Measurements from ENCODE around the gene NCEH1. TPM values are rescaled to one million over a fixed set of nuclear protein-coding genes. Genes with fewer than 3 reads are reported as not detected.

Gene NCEH1
- total RNA-seq, 4 donors from 2014 or later = 2.3 to 5.8 (median 4.2) TPM

DNA sequence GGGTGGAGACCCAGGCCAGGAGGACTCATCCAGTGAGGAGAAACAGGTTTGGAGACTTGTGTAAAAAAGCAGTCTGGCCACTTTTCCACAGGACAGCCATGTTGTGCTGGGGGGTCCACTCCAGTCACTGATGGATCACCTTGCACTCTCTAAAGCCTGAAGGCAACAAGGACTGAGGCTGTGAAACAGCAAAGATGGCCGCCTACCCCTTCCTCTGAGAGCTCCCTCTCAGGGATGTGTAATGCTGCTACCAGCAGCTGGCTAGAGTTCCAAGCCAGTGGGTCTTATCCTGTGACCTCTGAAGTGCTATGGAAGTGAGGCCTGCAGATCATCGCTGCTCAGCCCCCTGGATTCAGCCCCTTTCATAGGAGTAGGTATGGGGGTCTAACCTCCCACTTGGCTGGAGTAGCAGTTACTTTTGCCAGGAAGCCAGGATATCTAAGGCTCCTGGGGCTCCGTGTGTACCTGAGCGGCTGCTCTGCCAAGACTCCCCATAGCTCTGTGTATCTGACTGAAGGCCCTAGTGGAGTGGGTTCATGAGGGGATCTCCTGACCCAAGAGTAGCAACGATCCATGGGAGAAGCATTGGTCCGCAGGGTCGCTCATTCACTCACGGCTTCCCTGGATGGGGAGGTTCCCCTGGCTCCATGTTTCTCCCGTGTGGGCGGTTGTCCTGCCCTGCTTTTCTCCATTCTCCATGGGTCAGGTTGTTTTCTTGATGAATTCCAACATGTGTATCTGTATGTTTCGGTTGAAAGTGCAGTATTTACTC lies 117.8 kb downstream of the NCEH1 start:
- Histone ChIP-seq H3K27ac (no peak overlapping the region), H3K36me3 (no peaks in the 10 kb centered on the region), H3K4me1 (peaks cover 45% of the 10 kb centered on the region), H3K27me3 (no peaks in the 10 kb centered on the region), H3K4me3 (no peak overlapping the region), H3K9me3 (no peaks in the 10 kb centered on the region)
- TF ChIP-seq POLR2A (IDR thresholded peaks at IDR 0.05) = no peak
- TF ChIP-seq, protein P1, sequence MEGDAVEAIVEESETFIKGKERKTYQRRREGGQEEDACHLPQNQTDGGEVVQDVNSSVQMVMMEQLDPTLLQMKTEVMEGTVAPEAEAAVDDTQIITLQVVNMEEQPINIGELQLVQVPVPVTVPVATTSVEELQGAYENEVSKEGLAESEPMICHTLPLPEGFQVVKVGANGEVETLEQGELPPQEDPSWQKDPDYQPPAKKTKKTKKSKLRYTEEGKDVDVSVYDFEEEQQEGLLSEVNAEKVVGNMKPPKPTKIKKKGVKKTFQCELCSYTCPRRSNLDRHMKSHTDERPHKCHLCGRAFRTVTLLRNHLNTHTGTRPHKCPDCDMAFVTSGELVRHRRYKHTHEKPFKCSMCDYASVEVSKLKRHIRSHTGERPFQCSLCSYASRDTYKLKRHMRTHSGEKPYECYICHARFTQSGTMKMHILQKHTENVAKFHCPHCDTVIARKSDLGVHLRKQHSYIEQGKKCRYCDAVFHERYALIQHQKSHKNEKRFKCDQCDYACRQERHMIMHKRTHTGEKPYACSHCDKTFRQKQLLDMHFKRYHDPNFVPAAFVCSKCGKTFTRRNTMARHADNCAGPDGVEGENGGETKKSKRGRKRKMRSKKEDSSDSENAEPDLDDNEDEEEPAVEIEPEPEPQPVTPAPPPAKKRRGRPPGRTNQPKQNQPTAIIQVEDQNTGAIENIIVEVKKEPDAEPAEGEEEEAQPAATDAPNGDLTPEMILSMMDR (IDR thresholded peaks at IDR 0.05) = no peak
- TF ChIP-seq POLR2AphosphoS5 (IDR thresholded peaks at IDR 0.05) = no peak
- TF ChIP-seq EP300 (IDR thresholded peaks at IDR 0.05) = no peak
- WGBS = 96% methylated on average over 9 of the region's 11 CpGs
- DNase-seq (ENCODE audit: low spot score in 2 of 2) = no peak

DNA sequence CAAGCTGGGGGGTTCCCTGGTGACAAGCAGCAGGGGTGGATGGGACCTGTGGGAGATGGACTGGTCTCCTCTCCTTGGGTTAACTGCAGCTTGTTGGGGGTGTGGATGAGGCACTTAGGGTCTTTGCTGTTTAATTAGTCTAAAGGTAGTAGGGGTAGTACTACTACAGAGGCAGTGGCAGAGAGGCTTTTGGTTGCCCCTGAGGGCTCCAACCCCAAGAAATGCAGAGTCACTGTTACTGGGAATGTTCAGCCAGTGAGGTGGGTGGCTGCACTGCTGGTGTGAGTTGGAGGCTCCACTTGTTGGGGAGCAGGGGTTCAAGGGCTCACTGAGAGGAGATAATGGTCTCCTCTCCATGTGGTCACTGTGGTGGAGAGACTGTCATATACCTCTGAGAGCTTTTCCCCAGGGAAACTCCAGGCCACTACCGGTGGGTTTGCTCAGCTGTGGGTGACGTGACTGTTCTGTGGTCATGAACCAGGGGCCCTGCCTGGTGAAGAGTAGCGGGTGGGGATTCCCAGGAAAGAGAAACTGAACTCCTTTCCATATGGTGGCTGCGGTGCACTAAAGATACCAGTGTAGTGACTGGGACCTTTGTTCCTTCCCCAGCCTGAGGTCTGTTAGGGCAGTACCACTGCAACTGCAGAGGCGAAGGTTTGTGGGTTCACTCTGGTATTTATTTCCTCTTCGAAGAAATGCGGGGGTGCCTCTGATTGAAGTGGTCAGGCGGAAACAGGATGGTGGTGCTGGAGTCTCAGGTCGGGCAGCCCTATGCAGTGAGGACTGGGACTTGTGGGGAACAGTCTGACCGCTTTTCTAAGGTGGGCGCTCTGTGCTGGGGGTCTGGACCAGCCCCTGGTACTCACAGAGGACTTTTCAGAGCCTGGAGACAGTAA lies 118.7 kb downstream of the NCEH1 start:
- no peaks in the 10 kb centered on the region for H3K27me3 ChIP-seq
- H3K4me3 ChIP-seq = no peak overlapping the region
- no peak for DNase-seq (ENCODE audit: low spot score in 2 of 2)
- no peak overlapping the region for H3K27ac ChIP-seq
- WGBS = 74% methylated on average over 6 of the region's 11 CpGs
- no peaks in the 10 kb centered on the region for H3K9me3 ChIP-seq
- no peaks in the 10 kb centered on the region for H3K36me3 ChIP-seq
- no peak for TF ChIP-seq POLR2A (IDR thresholded peaks at IDR 0.05)
- no peak for TF ChIP-seq POLR2AphosphoS5 (IDR thresholded peaks at IDR 0.05)
- TF ChIP-seq, protein P1 (IDR thresholded peaks at IDR 0.05) = no peak
- TF ChIP-seq EP300 (IDR thresholded peaks at IDR 0.05) = no peak
- peaks cover 45% of the 10 kb centered on the region for H3K4me1 ChIP-seq

DNA sequence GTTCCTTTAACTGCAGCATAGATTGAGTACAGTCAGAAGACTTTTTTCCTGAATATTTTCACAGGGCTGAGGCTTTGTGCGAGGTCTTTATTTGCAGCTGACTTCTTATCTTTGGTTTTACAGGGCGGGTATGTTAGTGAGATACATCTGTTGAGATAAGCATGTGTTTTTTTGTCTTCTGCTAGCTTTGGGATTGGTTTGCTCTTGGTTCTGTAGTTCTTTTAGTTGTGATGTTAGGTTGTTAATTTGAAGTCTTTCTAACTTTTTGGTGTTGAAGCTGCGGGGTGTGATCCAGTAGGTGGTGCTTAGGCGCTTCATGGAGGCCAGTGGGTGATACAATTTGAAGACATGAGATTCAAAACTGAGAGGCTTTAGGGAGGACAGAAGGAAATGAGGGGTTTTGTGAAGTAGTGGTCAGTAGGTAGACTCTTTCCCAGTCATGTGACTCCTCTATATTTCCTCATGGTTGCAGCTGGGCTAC lies 119.7 kb downstream of the NCEH1 start:
- H3K36me3 ChIP-seq = no peaks in the 10 kb centered on the region
- WGBS = 73% methylated on average over 4 of the region's 4 CpGs
- peaks cover 53% of the 10 kb centered on the region for H3K4me1 ChIP-seq

DNA sequence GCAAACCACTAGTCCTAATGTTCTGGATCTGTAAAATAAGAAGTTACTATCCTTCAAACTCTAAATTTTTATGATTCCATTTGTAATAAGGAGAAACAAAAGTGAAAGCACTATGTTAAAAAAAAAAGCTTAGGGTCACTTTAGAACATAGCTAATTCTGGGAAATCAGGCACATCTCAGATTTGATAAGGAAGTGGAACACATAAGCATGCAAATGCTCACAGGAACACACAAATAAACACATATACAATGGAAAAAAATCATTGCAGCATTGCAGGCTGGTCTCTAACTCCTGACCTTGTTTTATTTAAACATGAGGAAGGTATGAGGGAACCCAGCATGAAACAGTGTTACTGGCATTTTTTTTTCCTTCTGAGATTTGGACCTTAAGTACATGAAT lies 124.4 kb downstream of the NCEH1 start:
- no peaks in the 10 kb centered on the region for H3K36me3 ChIP-seq
- DNase-seq (ENCODE audit: low spot score in 2 of 2) = no peak
- H3K27ac ChIP-seq = peak overlapping the region; percentile 18
- H3K9me3 ChIP-seq = no peaks in the 10 kb centered on the region
- peaks cover 32% of the 10 kb centered on the region for H3K4me1 ChIP-seq
- no peak overlapping the region for H3K4me3 ChIP-seq
- H3K27me3 ChIP-seq = no peaks in the 10 kb centered on the region
- TF ChIP-seq EP300 (IDR thresholded peaks at IDR 0.05) = no peak
- TF ChIP-seq POLR2A (IDR thresholded peaks at IDR 0.05) = no peak
- no peak for TF ChIP-seq POLR2AphosphoS5 (IDR thresholded peaks at IDR 0.05)
- TF ChIP-seq, protein P1 (IDR thresholded peaks at IDR 0.05) = no peak

More for the DNA sequence above, 119.7 kb downstream of the NCEH1 start:
- Histone ChIP-seq H3K27ac (no peak overlapping the region), H3K9me3 (no peaks in the 10 kb centered on the region), H3K4me3 (no peak overlapping the region), H3K27me3 (no peaks in the 10 kb centered on the region)
- DNase-seq (ENCODE audit: low spot score in 2 of 2) = no peak
- no peak for TF ChIP-seq EP300 (IDR thresholded peaks at IDR 0.05)
- no peak for TF ChIP-seq POLR2A (IDR thresholded peaks at IDR 0.05)
- TF ChIP-seq, protein P1 (IDR thresholded peaks at IDR 0.05) = no peak
- no peak for TF ChIP-seq POLR2AphosphoS5 (IDR thresholded peaks at IDR 0.05)

DNA sequence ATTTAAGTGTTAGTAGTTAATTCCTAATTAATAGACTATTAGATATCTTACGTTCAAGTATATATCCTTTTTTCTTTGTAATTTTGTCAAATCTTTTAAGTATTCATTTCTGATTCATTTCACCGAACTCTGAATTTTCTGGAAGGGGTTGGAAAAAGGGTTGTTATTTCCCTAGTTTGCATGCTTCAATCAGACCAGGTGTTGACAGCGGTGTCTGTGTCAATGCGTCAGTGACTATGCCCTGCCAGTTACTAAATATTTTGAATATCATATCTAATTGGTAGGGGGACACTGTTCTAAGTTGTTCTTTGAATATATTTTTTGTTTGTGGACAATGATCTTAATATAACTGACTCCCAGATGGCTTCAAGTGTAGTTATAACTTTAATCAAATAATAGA lies 124.9 kb downstream of the NCEH1 start:
- no peaks in the 10 kb centered on the region for H3K27me3 ChIP-seq
- 57% methylated on average over 4 of the region's 4 CpGs for WGBS
- H3K4me3 ChIP-seq = no peak overlapping the region
- no peak for DNase-seq (ENCODE audit: low spot score in 2 of 2)
- H3K27ac ChIP-seq = peak overlapping the region; percentile 18
- H3K4me1 ChIP-seq = peaks cover 35% of the 10 kb centered on the region
- no peaks in the 10 kb centered on the region for H3K9me3 ChIP-seq
- H3K36me3 ChIP-seq = no peaks in the 10 kb centered on the region
- no peak for TF ChIP-seq POLR2AphosphoS5 (IDR thresholded peaks at IDR 0.05)
- TF ChIP-seq, protein P1 (IDR thresholded peaks at IDR 0.05) = no peak
- no peak for TF ChIP-seq POLR2A (IDR thresholded peaks at IDR 0.05)
- TF ChIP-seq EP300 (IDR thresholded peaks at IDR 0.05) = no peak
